GM12801 (cell line): Measurements from ENCODE around the gene NOVA1.

Source experiments
- TF ChIP-seq, protein P1 (sequence below): IDR thresholded peaks from one replicate; pipeline ENCODE4 v1.5.1; 2011; ENCODE audit warnings: control low read depth; ENCODE audit not compliant: insufficient read length; ENCODE audit errors: extremely low read depth

NOVA1 gene

GRCh38 chr14:26410189-26410685 lies 187.6 kb downstream of the NOVA1 start:
- TF ChIP-seq, protein P1, sequence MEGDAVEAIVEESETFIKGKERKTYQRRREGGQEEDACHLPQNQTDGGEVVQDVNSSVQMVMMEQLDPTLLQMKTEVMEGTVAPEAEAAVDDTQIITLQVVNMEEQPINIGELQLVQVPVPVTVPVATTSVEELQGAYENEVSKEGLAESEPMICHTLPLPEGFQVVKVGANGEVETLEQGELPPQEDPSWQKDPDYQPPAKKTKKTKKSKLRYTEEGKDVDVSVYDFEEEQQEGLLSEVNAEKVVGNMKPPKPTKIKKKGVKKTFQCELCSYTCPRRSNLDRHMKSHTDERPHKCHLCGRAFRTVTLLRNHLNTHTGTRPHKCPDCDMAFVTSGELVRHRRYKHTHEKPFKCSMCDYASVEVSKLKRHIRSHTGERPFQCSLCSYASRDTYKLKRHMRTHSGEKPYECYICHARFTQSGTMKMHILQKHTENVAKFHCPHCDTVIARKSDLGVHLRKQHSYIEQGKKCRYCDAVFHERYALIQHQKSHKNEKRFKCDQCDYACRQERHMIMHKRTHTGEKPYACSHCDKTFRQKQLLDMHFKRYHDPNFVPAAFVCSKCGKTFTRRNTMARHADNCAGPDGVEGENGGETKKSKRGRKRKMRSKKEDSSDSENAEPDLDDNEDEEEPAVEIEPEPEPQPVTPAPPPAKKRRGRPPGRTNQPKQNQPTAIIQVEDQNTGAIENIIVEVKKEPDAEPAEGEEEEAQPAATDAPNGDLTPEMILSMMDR: no peak

DNA sequence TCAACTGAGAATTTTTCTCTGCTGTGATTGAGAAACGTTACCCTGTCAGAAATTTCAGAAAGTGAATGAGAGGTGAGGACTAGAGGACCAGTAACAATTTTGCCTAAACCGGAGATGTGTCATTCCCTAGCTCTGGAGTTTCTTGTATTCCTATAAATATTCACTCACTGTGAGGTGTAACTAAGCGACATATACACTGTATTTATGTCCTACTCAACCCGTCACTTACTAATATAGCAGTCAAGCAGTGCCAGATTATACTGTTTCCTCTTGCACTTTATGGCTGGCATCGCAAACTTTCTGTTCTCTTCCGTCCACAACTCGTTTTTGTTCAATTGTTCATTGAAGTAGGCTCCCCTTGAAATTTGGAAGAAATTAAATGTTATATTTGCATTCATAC lies 192.9 kb downstream of the NOVA1 start:
- TF ChIP-seq, protein P1: no peak

- TF ChIP-seq, protein P1: no peak
Observed at GRCh38 chr14:26403760-26404159, 194.1 kb downstream of the NOVA1 start.

- TF ChIP-seq, protein P1: no peak
Observed at GRCh38 chr14:26402126-26402525, 195.7 kb downstream of the NOVA1 start.

GRCh38 chr14:26401179-26401968 lies 196.5 kb downstream of the NOVA1 start:
- TF ChIP-seq, protein P1: no peak

- TF ChIP-seq, protein P1: no peak
Observed at GRCh38 chr14:26400373-26400772, 197.5 kb downstream of the NOVA1 start.

GRCh38 chr14:26398616-26399015 lies 199.2 kb downstream of the NOVA1 start:
- TF ChIP-seq, protein P1: no peak
